HG03460 (cell line): ENCODE results near the gene PRMT2.
"Not testable (repeated sequence)": the region's sequence is repeated elsewhere in the genome, so short reads cannot be mapped to it uniquely, and the experiment has no call there.

Experiments
- ATAC-seq: cut with Tn5 transposase; IDR thresholded peaks from one replicate; pipeline ENCODE4 v1.9.1; 2021; ENCODE audit not compliant: unreplicated experiment

The PRMT2 gene

DNA sequence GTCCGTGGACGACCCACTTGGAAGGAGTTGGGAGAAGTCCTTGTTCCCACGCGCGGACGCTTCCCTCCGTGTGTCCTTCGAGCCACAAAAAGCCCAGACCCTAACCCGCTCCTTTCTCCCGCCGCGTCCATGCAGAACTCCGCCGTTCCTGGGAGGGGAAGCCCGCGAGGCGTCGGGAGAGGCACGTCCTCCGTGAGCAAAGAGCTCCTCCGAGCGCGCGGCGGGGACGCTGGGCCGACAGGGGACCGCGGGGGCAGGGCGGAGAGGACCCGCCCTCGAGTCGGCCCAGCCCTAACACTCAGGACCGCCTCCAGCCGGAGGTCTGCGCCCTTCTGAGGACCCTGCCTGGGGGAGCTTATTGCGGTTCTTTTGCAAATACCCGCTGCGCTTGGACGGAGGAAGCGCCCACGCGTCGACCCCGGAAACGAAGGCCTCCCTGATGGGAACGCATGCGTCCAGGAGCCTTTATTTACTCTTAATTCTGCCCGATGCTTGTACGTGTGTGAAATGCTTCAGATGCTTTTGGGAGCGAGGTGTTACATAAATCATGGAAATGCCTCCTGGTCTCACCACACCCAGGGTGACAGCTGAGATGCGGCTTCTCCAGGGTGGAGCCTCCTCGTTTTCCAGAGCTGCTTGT, 32.4 kb downstream of the PRMT2 start:
- ATAC-seq, result no peak

DNA sequence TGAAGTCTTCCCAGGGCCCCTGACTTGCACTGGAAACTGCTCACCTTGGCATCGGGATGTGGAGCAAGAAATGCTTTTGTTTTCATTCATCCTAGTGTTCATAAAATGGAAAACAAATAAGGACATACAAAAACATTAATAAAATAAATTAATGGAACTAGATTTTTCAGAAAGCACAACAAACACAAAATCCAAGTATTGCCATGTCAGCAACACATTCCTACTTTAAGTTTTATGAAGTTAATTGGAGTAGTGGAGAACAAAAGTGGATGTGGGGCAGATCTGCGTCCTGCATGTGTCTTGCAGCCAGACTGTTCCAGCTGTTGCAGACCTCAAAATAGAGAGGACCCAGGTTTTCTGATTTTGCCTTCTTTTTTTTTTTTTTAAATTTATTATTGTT, 32.9 kb downstream of the PRMT2 start:
- ATAC-seq, result no peak

DNA sequence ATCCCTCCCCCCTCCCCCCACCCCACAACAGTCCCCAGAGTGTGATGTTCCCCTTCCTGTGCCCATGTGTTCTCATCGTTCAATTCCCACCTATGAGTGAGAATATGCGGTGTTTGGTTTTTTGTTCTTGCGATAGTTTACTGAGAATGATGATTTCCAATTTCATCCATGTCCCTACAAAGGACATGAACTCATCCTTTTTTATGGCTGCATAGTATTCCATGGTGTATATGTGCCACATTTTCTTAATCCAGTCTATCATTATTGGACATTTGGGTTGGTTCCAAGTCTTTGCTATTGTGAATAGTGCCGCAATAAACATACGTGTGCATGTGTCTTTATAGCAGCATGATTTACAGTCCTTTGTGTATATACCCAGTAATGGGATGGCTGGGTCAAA, 33.4 kb downstream of the PRMT2 start:
- ATAC-seq, result not testable (repeated sequence)

DNA sequence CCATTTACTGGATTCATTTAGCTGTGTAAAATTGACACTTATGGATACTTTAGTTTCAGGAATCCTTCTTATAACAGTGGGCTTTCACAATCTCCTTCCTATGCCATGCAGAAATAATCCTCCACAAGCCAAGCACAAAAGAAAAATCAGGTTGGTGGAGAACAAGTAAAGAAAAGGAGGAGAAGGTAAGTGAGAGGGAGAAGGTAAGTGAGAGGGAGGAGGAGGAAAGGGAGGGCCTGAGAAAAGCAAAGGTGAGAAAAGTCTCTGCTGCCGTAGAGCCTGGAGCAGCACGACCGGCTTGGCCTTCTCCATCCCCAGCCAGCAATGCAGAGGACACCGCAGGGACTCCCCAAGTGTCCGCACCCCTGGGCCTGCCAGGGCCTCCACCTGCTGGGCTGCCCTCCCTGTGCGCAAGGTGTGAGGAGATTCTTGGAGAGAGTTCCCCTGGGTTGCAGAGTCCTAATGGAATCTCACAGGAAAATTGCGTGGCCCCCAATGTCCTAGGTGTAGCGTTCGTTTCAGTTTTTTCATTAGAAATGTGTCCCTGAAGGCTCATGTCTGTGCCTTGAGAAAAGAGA, 39.0 kb downstream of the PRMT2 start:
- no peak for ATAC-seq

DNA sequence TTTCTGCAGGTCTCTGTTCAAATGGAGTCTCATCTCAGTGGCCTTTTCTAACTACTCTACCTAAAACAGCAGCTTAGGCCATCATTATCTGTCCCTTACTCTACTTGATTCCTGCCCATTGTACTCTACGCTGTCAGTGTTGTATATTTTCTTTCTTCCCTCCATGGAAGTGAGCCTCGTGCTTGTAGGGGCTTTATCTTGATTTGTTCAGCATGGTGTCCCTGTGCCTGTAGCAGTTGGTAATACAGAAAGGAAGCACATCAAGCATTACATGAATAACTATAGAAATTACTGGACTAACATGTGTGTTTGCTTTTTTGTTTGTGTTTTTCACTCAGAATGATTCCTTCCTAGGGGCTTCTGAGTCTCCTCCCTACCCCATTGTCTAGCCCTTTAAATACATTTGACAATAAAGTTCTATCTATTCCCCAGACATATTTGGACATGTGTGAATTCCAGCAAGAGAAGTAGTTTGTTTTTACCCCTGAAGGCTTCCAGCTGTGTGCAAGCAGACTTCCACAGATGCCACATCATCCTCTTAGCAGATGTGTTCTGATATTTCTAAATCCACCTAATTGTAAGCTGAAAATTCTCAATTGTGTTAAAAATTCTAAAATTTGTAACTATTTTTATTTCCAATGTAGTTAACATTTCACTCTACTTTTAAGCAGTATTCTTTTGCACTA, 40.3 kb downstream of the PRMT2 start:
- no peak for ATAC-seq

DNA sequence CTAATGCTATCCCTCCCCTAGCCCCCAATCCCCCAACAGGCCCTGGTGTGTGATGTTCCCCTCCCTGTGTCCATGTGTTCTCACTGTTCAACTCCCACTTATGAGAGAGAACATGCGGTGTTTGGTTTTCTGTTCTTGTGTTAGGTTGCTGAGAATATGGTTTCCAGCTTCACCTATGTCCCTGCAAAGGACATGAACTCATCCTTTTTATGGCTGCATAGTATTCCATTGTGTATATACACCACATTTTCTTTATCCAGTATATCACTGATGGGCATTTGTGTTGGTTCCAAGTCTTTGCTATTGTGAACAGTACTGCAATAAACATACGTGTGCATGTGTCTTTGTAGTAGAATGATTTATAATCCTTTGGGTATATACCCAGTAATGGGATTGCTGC, 41.1 kb downstream of the PRMT2 start:
- not testable (repeated sequence) for ATAC-seq

DNA sequence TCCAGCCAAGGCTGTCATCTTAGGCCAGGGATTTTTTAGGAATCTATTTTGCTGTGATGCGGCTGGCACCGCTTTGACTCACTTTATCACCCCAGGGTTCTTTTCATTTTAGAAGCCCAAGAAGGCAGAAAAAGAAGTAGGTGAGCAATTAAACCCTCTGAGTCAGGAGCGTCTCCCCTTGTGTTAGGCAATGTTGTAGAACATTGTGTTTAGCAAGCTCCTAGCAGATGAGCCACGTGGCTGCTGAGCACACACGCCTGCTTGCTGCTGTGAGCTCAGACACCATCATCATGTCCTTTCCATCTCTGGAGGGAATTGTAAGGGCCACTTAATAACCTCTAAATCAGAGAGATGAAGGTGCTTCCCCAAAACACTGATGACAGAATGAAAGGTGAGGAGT, 46.1 kb downstream of the PRMT2 start:
- not testable (repeated sequence) for ATAC-seq

DNA sequence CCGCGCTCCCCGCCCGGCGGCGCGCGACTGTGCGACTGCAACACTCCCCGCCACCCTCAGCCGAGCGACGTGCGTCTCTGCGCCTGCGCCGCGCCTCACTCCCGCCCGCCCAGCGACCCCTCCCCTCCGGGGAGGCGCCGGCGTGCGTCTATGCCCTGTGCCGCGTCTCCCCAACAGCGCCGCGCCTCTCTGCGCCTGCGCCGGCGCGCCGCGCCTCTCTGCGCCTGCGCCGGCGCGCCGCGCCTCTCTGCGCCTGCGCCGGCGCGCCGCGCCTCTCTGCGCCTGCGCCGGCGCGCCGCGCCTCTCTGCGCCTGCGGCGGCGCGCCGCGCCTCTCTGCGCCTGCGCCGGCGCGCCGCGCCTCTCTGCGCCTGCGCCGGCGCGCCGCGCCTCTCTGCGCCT, 63.2 kb downstream of the PRMT2 start:
- not testable (repeated sequence) for ATAC-seq

DNA sequence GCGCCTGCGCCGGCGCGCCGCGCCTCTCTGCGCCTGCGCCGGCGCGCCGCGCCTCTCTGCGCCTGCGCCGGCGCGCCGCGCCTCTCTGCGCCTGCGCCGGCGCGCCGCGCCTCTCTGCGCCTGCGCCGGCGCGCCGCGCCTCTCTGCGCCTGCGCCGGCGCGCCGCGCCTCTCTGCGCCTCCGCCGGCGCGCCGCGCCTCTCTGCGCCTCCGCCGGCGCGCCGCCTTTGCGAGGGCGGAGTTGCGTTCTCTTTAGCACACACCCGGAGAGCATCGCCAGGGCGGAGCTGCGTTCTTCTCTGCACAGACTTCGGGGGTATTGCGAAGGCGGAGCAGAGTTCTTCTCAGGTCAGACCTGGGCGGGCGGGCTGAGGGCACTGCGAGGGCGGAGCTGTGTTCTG, 63.6 kb downstream of the PRMT2 start:
- ATAC-seq, result not testable (repeated sequence)
